GM12875 (cell line): ENCODE measurements around the gene AQP12A.
"Not testable (repeated sequence)": the region's sequence is repeated elsewhere in the genome, so short reads cannot be mapped to it uniquely, and the experiment has no call there.

ENCODE experiments used
- H3K4me3 ChIP-seq: one replicate; pipeline ENCODE4 v1.5.1; 2011; ENCODE audit warnings: low read depth, low read length, control low read depth
- CTCF ChIP-seq: IDR thresholded peaks from 2 replicates; pipeline ENCODE4 v1.5.1; 2011; ENCODE audit warnings: low read depth, mild to moderate bottlenecking, control low read depth, inconsistent platforms, low read length, moderate library complexity, borderline replicate concordance; ENCODE audit not compliant: insufficient read depth

Gene AQP12A

DNA sequence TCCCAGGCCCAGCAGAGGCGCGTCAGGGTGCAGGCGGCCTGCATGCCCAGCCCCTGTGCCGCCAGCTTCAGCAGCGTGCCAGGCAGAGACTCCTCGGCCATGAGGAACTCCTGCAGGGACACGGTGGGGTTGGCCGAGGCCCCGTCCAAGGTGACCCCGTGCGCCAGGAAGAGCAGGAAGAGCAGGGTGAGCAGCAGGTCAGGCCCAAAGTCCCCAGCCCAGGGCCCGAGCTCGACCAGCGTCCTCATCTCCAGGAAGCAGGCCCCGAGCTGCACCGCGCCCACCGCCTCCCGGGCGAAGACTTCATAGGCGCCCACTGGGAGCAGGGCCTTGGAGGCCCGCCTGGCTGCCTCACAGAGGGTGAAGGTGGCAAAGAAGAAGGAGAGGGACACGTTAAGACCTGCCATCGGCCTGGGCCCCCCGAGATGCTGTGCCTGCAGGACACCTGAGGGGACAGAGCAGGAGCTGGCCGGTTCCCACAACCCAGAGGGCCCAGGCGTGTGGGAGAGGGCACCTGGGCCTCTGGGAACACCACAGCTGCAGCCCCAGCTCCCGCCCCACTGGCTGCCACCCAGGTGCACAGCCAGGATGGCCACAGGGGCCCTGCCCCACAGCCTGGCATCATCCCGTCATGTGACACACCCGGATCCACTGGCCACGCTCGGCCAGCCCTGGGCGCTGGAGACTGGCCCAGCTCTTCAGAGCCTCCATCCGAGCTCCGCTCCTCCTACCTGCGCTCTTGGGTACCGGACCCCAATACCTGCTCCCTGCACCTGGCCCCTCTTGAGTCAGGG, 9.0 kb upstream of the AQP12A start, which contains the start of gene AQP12B:
Gene AQP12B, minus strand, starts transcription at position 455 of the 794 bp plus-strand sequence. Its CDS starts 48 bp downstream, at position 407.
- not testable (repeated sequence) for H3K4me3 ChIP-seq

- H3K4me3 ChIP-seq, result not testable (repeated sequence)
Measured at GRCh38 chr2:240683329-240683979, 8.2 kb upstream of the AQP12A start.

GRCh38 chr2:240683980-240684728, 7.5 kb upstream of the AQP12A start:
- H3K4me3 ChIP-seq, result not testable (repeated sequence)

DNA sequence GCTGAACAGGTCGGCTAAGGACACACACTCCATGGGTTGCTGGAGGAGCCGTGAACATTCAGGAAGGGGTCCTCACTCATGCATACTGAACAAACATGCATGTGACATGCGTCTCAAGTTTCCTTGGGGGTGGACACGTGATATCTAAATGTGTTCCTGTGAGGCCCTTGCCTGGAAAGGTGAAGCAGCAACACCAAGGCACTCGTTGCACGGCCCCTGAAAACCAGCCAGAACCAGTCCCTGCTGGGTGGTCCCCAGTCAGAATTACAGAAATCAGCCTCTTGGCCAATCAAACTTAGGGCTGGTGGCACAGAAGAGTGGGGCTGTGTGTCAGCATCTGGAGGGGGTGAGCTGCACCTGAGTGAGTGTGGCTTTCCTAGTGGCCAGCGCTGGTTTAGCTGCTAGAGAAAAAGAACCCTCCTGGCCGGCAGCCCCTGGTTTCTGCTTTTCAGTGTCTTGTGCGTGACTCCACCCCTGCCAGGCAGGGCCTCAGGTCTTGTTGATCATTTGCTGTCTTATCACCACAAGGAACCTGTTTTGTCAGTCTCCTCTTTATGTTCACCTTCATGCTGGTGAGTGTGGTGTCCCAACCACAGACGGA, 5.8 kb upstream of the AQP12A start:
- no peak overlapping the region for H3K4me3 ChIP-seq
- TF ChIP-seq CTCF, result 0 out of 2 replicates have a peak, but pooled peaks have one; percentile 19

DNA sequence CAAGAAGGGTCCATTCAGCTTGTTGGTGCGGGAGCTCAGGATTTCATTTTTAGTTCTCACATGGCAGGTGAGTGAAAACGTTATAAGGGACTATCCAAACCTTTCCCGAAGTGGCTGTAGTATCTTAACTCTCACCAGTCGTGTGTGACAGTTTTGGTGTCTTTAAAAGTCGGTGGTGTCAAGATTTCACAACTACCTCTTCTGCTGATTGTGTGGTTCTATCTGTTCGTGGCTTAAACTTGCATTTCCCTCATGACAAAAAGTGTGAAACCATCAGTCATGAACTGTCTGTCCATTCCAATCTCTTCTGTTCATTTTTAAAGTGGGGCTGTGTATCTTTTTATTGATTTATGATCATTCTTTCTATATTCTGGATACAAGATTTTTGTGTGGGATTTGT, 5.2 kb upstream of the AQP12A start:
- TF ChIP-seq CTCF, result no peak
- H3K4me3 ChIP-seq, result no peak overlapping the region

DNA sequence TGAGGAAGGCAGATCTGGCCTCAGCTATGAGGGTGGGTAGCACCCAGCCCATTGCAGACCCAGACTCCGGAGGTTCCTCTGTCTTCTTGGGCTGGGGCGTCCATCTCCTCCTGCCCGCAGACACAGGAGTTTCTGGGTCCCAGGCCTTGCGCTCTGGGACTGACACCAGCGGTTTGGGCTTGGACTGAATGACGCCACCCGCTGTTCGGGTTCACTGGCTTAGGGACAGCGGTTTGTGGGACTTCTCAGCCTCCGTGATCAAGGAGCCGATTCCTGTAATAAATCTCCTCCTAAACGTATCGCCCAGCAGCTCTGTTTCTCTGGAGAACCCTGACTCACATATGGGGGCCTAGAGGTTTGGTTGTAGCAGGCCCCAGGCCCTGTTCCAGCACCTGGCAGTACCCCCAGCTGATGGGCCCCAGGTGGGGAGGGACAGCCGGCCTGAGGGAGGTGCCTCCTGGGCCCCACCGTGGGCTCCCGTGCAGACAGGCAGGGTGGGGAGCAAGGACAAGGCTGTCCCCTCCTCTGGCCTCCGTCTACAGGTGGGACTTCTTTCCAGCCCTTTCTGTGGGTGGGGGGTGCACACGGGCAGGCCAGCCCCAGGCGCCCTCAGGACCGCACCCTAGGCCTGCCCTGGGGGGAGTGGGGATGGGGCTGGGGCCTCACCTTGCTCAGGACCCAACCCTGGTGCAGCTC, 4.5 kb upstream of the AQP12A start:
- TF ChIP-seq CTCF, result no peak
- H3K4me3 ChIP-seq, result no peak overlapping the region

DNA sequence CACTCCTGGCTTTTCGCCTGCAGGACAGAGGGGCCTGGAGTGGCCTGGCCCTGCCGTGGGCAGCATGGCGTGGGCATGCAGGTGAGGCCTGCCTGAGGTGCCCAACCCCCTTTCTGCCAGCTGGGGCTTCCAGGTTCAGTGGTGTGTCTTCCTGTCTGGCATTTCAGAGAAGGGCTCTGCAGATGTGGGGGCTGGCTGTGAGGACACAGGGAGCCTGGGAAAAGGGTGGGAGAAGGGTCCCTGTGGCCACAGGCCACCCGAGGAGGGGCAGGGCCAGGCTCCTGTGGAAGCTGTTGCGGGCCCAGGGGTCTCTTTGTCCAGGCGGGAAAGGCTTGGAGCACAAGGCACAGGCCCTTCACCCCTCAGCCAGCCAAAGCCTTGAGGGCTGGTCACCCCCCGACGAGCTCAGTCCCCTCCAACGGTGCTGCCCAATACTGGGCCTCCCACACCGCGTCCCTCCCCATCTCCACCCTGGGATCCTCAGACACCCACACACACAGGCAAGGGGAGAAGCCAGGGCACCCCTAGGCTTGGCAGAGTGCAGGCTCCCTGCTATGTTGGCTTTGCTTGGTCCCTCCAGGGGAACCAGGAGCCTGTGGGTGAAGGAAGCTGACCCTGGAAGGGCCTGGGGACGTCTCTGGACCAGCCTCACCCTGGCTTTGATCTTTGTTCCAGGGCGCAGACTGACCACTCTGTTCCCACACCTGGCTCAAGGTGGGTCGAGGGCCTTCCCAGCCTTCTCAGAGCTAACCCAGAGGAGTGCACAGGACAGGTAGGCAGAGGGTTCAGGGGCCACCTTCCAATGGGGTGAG, 3.7 kb upstream of the AQP12A start:
- TF ChIP-seq CTCF, result no peak
- no peak overlapping the region for H3K4me3 ChIP-seq

GRCh38 chr2:240688553-240688919, 3.1 kb upstream of the AQP12A start:
- no peak overlapping the region for H3K4me3 ChIP-seq
- TF ChIP-seq CTCF, result no peak
